Spleen (tissue), 7 donors: ENCODE data around the gene ABLIM2.

Experiments
- POLR2AphosphoS5 ChIP-seq, 3 donors: sonication (generic); formaldehyde crosslinking; IDR thresholded peaks; one replicate each; pipeline ENCODE4 v1.5.1; 2017; ENCODE audit warnings: antibody characterized with exemption in 3 of 3
- TF ChIP-seq, protein P1 (sequence below), 11 experiments: fragments of 200-600 bp in 7 of 11; fragments of 450-650 bp in 4 of 11; sonication (generic) in 4 of 11; IDR thresholded peaks in 8 of 11; conservative IDR thresholded peaks in 3 of 11; 1 replicate in 7 of 11; 2 replicates in 4 of 11; pipeline versions ENCODE4 v1.4.0 to v1.8.0; 2016 to 2021; ENCODE audit warnings: antibody characterized with exemption in 11 of 11, inconsistent platforms in 4 of 11, mild to moderate bottlenecking in 1 of 11
- donor health status: DM: no; HTN: no; CAD: no; lungs with moderate emphysema.
- donor health status: DM: no; HTN: no; CAD: no.
- donor health status: DM: no; HTN: no; CAD: no.

DNA sequence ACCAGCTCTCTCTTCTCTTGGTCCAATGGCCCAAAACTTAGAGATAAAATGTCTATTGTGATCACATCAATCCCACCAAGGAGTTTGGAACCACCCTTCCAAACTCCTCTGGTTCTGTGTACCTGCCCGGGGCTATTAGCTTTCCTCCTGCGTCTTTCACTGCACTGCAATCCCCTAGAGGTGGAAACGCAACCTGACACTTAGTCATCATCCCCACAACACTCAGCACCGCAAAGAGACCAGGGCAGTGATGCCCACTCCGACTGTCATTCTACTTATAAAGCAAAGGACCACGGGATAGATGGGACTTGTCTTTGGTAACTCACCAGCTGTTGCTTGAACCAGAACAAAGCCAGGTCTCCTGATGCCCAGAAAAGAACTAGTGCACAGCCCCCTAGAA is 240.9 kb downstream of the ABLIM2 start:
- TF ChIP-seq, protein P1, sequence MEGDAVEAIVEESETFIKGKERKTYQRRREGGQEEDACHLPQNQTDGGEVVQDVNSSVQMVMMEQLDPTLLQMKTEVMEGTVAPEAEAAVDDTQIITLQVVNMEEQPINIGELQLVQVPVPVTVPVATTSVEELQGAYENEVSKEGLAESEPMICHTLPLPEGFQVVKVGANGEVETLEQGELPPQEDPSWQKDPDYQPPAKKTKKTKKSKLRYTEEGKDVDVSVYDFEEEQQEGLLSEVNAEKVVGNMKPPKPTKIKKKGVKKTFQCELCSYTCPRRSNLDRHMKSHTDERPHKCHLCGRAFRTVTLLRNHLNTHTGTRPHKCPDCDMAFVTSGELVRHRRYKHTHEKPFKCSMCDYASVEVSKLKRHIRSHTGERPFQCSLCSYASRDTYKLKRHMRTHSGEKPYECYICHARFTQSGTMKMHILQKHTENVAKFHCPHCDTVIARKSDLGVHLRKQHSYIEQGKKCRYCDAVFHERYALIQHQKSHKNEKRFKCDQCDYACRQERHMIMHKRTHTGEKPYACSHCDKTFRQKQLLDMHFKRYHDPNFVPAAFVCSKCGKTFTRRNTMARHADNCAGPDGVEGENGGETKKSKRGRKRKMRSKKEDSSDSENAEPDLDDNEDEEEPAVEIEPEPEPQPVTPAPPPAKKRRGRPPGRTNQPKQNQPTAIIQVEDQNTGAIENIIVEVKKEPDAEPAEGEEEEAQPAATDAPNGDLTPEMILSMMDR (IDR thresholded peaks at IDR 0.05 in 8 of 11, conservative IDR thresholded peaks at IDR 0.05 in 3 of 11), result no peak
- TF ChIP-seq POLR2AphosphoS5 (IDR thresholded peaks at IDR 0.05), result no peak
